A673 (cell line): ENCODE results near the gene TMED5. TPM values are rescaled to one million over a fixed set of nuclear protein-coding genes. Genes with fewer than 3 reads are reported as not detected.

Experiments
- BruUV-seq: library from RNA; stranded (reverse); fragments of 400-500 nt; replicated peaks from 2 replicates; lab custom pipeline; 2021; lab: Mats Ljungman, UMichigan
- CTCF ChIA-PET: fragments of 300-600 bp; sonication (Branson Sonifier 250); formaldehyde crosslinking; loops from one replicate; lab custom pipeline; 2022; ENCODE audit warnings: antibody characterized with exemption; lab: Charles Lee
- POLR2A ChIA-PET: fragments of 300-600 bp; sonication (Branson Sonifier 250); formaldehyde crosslinking; loops from one replicate; lab custom pipeline; 2022; ENCODE audit warnings: antibody characterized with exemption; ENCODE audit not compliant: low non-redundant PET; lab: Charles Lee
- DNase-seq: peaks from one replicate; pipeline ENCODE4 v3.0.0-alpha.2; 2015; ENCODE audit warnings: low spot score
- H3K27ac ChIP-seq: fragments of 200-600 bp; sonication (generic); 2 replicates; pipeline ENCODE4 v1.5.1; 2016; ENCODE audit warnings: mixed run types, low read depth, mild to moderate bottlenecking, mixed read lengths, antibody characterized with exemption, low read length; ENCODE audit not compliant: poor library complexity, severe bottlenecking
- H3K27me3 ChIP-seq: fragments of 200-600 bp; sonication (generic); replicated peaks from 2 replicates; pipeline ENCODE4 v1.6.1; 2017; ENCODE audit warnings: mixed run types, low read depth, mild to moderate bottlenecking, mixed read lengths, antibody characterized with exemption, low read length; ENCODE audit not compliant: insufficient read depth, poor library complexity
- H3K36me3 ChIP-seq: fragments of 200-600 bp; sonication (generic); 2 replicates; pipeline ENCODE4 v1.6.1; 2016; ENCODE audit warnings: mixed run types, mild to moderate bottlenecking, mixed read lengths, antibody characterized with exemption, low read length; ENCODE audit not compliant: insufficient read depth, poor library complexity, severe bottlenecking
- H3K4me1 ChIP-seq: fragments of 200-600 bp; sonication (generic); 2 replicates; pipeline ENCODE4 v1.6.1; 2017; ENCODE audit warnings: mixed run types, mild to moderate bottlenecking, mixed read lengths, antibody characterized with exemption, low read length; ENCODE audit not compliant: insufficient read depth, poor library complexity, severe bottlenecking
- H3K4me3 ChIP-seq: fragments of 200-600 bp; sonication (generic); 2 replicates; pipeline ENCODE4 v1.5.1; 2016; ENCODE audit warnings: low read depth, mixed run types, mild to moderate bottlenecking, mixed read lengths, low read length; ENCODE audit not compliant: poor library complexity, severe bottlenecking
- H3K9me3 ChIP-seq: fragments of 200-600 bp; sonication (generic); 2 replicates; pipeline ENCODE4 v1.6.1; 2016; ENCODE audit warnings: mixed run types, low read depth, mild to moderate bottlenecking, mixed read lengths, antibody characterized with exemption, low read length; ENCODE audit not compliant: poor library complexity, severe bottlenecking
- EZH2 ChIP-seq: fragments of 200-600 bp; sonication (generic); IDR thresholded peaks from 2 replicates; pipeline ENCODE4 v1.6.1; 2017; ENCODE audit warnings: borderline replicate concordance, low read depth, mild to moderate bottlenecking, mixed read lengths, antibody characterized with exemption, low read length; ENCODE audit not compliant: poor library complexity, severe bottlenecking
- intact Hi-C: fragments of 100-400 bp; cut with micrococcal nuclease; formaldehyde crosslinking; loops from one replicate; pipeline ENCODE4 v1.10.0; 2022; ENCODE audit not compliant: unreplicated experiment
- total RNA-seq: library from RNA; stranded (reverse); gene quantifications from 2 replicates; pipeline ENCODE4 v1.2.3, GENCODE V29; 2021
- TF ChIP-seq, protein P1 (sequence below): fragments of 300-800, 200-600 bp; sonication (generic); conservative IDR thresholded peaks from 2 replicates; pipeline ENCODE4 v1.5.1; 2017; ENCODE audit warnings: low read depth, mild to moderate bottlenecking, antibody characterized with exemption, low read length, moderate library complexity, mixed read lengths

Gene TMED5
- total RNA-seq, 1 experiment from 2014 or later, result 52.6 TPM

- ChIA-PET POLR2A (no interaction called here), CTCF (no interaction called here)
- no peak for DNase-seq
- Histone ChIP-seq H3K27ac (no peak overlapping the region), H3K36me3 (peaks cover 19% of the 10 kb centered on the region), H3K4me3 (no peak overlapping the region), H3K9me3 (no peaks in the 10 kb centered on the region), H3K4me1 (no peaks in the 10 kb centered on the region), H3K27me3 (no peaks in the 10 kb centered on the region)
- intact Hi-C loops, result no loop called here
- TF ChIP-seq EZH2, result no peak
- TF ChIP-seq, protein P1, sequence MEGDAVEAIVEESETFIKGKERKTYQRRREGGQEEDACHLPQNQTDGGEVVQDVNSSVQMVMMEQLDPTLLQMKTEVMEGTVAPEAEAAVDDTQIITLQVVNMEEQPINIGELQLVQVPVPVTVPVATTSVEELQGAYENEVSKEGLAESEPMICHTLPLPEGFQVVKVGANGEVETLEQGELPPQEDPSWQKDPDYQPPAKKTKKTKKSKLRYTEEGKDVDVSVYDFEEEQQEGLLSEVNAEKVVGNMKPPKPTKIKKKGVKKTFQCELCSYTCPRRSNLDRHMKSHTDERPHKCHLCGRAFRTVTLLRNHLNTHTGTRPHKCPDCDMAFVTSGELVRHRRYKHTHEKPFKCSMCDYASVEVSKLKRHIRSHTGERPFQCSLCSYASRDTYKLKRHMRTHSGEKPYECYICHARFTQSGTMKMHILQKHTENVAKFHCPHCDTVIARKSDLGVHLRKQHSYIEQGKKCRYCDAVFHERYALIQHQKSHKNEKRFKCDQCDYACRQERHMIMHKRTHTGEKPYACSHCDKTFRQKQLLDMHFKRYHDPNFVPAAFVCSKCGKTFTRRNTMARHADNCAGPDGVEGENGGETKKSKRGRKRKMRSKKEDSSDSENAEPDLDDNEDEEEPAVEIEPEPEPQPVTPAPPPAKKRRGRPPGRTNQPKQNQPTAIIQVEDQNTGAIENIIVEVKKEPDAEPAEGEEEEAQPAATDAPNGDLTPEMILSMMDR, result no peak
- BruUV-seq, result no TSS peak
These were observed 29.5 kb downstream of the TMED5 start for GRCh38 chr1:93150729-93151128.

DNA sequence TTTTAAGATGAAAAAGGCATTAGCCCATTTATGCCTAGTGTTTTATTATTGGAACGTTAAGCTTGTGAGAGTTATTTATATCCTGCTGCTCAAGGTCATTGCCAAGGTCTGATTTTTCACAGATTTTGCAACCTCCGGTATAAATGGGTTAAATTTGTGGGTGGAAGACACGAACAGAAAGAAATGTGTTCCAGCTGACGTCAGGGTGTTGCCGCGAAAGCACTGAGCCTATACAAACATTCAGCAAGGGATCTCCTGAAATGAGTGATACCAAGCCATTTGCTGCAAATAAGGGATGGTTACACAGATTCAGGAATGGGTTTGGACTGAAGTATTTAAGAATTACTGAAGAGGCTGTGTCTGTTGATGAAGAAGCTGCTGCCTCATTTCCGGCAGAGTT, 32.2 kb downstream of the TMED5 start:
- Histone ChIP-seq H3K36me3 (peaks cover 5% of the 10 kb centered on the region), H3K27ac (no peak overlapping the region), H3K27me3 (no peaks in the 10 kb centered on the region), H3K9me3 (no peaks in the 10 kb centered on the region), H3K4me1 (no peaks in the 10 kb centered on the region), H3K4me3 (no peak overlapping the region)
- intact Hi-C loops, result no loop called here
- no TSS peak for BruUV-seq
- POLR2A ChIA-PET, result no interaction called here
- TF ChIP-seq, protein P1, result no peak
- TF ChIP-seq EZH2, result no peak
- CTCF ChIA-PET, result no interaction called here
- no peak for DNase-seq

DNA sequence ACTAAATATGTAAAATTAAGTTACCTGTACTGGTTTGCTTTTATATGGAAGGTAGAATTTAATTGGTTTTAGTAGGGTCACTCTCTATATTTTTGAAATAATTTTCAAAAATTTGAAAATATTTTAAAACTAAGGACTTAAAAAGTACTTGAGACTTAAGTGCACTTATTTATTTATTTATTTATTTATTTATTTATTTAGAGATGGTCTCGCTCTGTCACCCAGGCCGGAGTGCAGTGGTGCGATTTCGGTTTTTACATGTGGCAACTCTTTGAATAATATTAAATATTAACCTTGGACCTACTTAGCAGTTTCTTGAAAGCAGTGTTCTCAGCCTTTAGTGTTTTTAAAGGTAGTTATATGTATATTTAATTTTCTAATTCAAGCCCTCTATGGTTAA, 36.4 kb downstream of the TMED5 start:
- TF ChIP-seq, protein P1, result no peak
- no peak for TF ChIP-seq EZH2
- POLR2A ChIA-PET, result no interaction called here
- Histone ChIP-seq H3K27me3 (no peaks in the 10 kb centered on the region), H3K36me3 (peaks cover 14% of the 10 kb centered on the region), H3K9me3 (no peaks in the 10 kb centered on the region), H3K4me3 (no peak overlapping the region), H3K4me1 (no peaks in the 10 kb centered on the region), H3K27ac (no peak overlapping the region)
- no peak for DNase-seq
- no TSS peak for BruUV-seq
- CTCF ChIA-PET, result no interaction called here
- intact Hi-C loops, result no loop called here
